ENCODE results near the gene TMEM156.
"Not testable (repeated sequence)": the region's sequence is repeated elsewhere in the genome, so short reads cannot be mapped to it uniquely, and the experiment has no call there.

Gene TMEM156

GRCh38 chr4:38950734-38951133 lies 81.5 kb downstream of the TMEM156 start:
- DNase-seq (ENCODE audit: insufficient read length): no peak
- no peak for FAIRE-seq
- no peak for TF ChIP-seq POLR2A (IDR thresholded peaks at IDR 0.05; ENCODE audit: low read depth, low read length)
- TF ChIP-seq POLR2AphosphoS5 (IDR thresholded peaks at IDR 0.05; ENCODE audit: low read depth, low read length): no peak

GRCh38 chr4:38950159-38950558 lies 82.0 kb downstream of the TMEM156 start:
- no peak for TF ChIP-seq POLR2AphosphoS5 (IDR thresholded peaks at IDR 0.05; ENCODE audit: low read depth, low read length)
- no peak for TF ChIP-seq POLR2A (IDR thresholded peaks at IDR 0.05; ENCODE audit: low read depth, low read length)
- no peak for TF ChIP-seq TAF1 (IDR thresholded peaks at IDR 0.05; ENCODE audit: borderline replicate concordance, low read depth, low read length)
- FAIRE-seq: no peak
- DNase-seq (ENCODE audit: insufficient read length): no peak

- TF ChIP-seq TAF1 (IDR thresholded peaks at IDR 0.05; ENCODE audit: borderline replicate concordance, low read depth, low read length) (no peak), POLR2AphosphoS5 (IDR thresholded peaks at IDR 0.05; ENCODE audit: low read depth, low read length) (no peak), POLR2A (IDR thresholded peaks at IDR 0.05; ENCODE audit: low read depth, low read length) (no peak)
- no peak for FAIRE-seq
- DNase-seq (ENCODE audit: insufficient read length): no peak
These were observed 82.7 kb downstream of the TMEM156 start for GRCh38 chr4:38949411-38950051.

GRCh38 chr4:38948551-38948950 lies 83.7 kb downstream of the TMEM156 start:
- no peak for FAIRE-seq
- TF ChIP-seq POLR2AphosphoS5 (IDR thresholded peaks at IDR 0.05; ENCODE audit: low read depth, low read length) (no peak), TAF1 (IDR thresholded peaks at IDR 0.05; ENCODE audit: borderline replicate concordance, low read depth, low read length) (no peak), POLR2A (IDR thresholded peaks at IDR 0.05; ENCODE audit: low read depth, low read length) (no peak)
- no peak for DNase-seq (ENCODE audit: insufficient read length)

- FAIRE-seq (no peak), DNase-seq (ENCODE audit: insufficient read length) (no peak)
- TF ChIP-seq POLR2A (IDR thresholded peaks at IDR 0.05; ENCODE audit: low read depth, low read length) (no peak), POLR2AphosphoS5 (IDR thresholded peaks at IDR 0.05; ENCODE audit: low read depth, low read length) (no peak), TAF1 (IDR thresholded peaks at IDR 0.05; ENCODE audit: borderline replicate concordance, low read depth, low read length) (no peak)
These were observed 85.3 kb downstream of the TMEM156 start for GRCh38 chr4:38946919-38947318.

GRCh38 chr4:38944440-38944839 lies 87.8 kb downstream of the TMEM156 start:
- FAIRE-seq (peak; percentile 17), DNase-seq (ENCODE audit: insufficient read length) (no peak)
- no peak for TF ChIP-seq POLR2AphosphoS5 (IDR thresholded peaks at IDR 0.05; ENCODE audit: low read depth, low read length)

- DNase-seq (ENCODE audit: insufficient read length) (no peak), FAIRE-seq (no peak)
- TF ChIP-seq POLR2A (IDR thresholded peaks at IDR 0.05; ENCODE audit: low read depth, low read length) (no peak), TAF1 (IDR thresholded peaks at IDR 0.05; ENCODE audit: borderline replicate concordance, low read depth, low read length) (no peak), POLR2AphosphoS5 (IDR thresholded peaks at IDR 0.05; ENCODE audit: low read depth, low read length) (no peak)
These were observed 88.9 kb downstream of the TMEM156 start for GRCh38 chr4:38943343-38943742.

GRCh38 chr4:38941906-38942305 lies 90.3 kb downstream of the TMEM156 start:
- FAIRE-seq; DNase-seq (ENCODE audit: insufficient read length): not testable (repeated sequence)

GRCh38 chr4:38940476-38940875 lies 91.7 kb downstream of the TMEM156 start:
- DNase-seq (ENCODE audit: insufficient read length): no peak
- no peak for TF ChIP-seq POLR2AphosphoS5 (IDR thresholded peaks at IDR 0.05; ENCODE audit: low read depth, low read length)
- no peak for TF ChIP-seq POLR2A (IDR thresholded peaks at IDR 0.05; ENCODE audit: low read depth, low read length)
- FAIRE-seq: peak; percentile 71

- FAIRE-seq (peak; percentile 80), DNase-seq (ENCODE audit: insufficient read length) (peak; percentile 27)
- TF ChIP-seq POLR2AphosphoS5 (IDR thresholded peaks at IDR 0.05; ENCODE audit: low read depth, low read length) (no peak), TAF1 (IDR thresholded peaks at IDR 0.05; ENCODE audit: borderline replicate concordance, low read depth, low read length) (no peak), POLR2A (IDR thresholded peaks at IDR 0.05; ENCODE audit: low read depth, low read length) (no peak)
These were observed 93.0 kb downstream of the TMEM156 start for GRCh38 chr4:38939165-38939564.

- DNase-seq (ENCODE audit: insufficient read length): no peak
- TF ChIP-seq TAF1 (IDR thresholded peaks at IDR 0.05; ENCODE audit: borderline replicate concordance, low read depth, low read length): no peak
These were observed 96.7 kb downstream of the TMEM156 start for GRCh38 chr4:38935391-38936073.

GRCh38 chr4:38931125-38931524 lies 101.1 kb downstream of the TMEM156 start:
- FAIRE-seq: no peak
- DNase-seq (ENCODE audit: insufficient read length): no peak
- TF ChIP-seq POLR2A (IDR thresholded peaks at IDR 0.05; ENCODE audit: low read depth, low read length): no peak
- TF ChIP-seq POLR2AphosphoS5 (IDR thresholded peaks at IDR 0.05; ENCODE audit: low read depth, low read length): no peak
- TF ChIP-seq TAF1 (IDR thresholded peaks at IDR 0.05; ENCODE audit: borderline replicate concordance, low read depth, low read length): no peak

More at GRCh38 chr4:38935391-38936073, 96.7 kb downstream of the TMEM156 start:
- FAIRE-seq: no peak

GRCh38 chr4:38930707-38931106 lies 101.5 kb downstream of the TMEM156 start:
- FAIRE-seq (no peak), DNase-seq (ENCODE audit: insufficient read length) (no peak)
- no peak for TF ChIP-seq POLR2AphosphoS5 (IDR thresholded peaks at IDR 0.05; ENCODE audit: low read depth, low read length)
- no peak for TF ChIP-seq TAF1 (IDR thresholded peaks at IDR 0.05; ENCODE audit: borderline replicate concordance, low read depth, low read length)
- no peak for TF ChIP-seq POLR2A (IDR thresholded peaks at IDR 0.05; ENCODE audit: low read depth, low read length)

Measured in GM12892 (cell line).